Measurements from ENCODE around the gene SCGB3A2.

Gene SCGB3A2

DNA sequence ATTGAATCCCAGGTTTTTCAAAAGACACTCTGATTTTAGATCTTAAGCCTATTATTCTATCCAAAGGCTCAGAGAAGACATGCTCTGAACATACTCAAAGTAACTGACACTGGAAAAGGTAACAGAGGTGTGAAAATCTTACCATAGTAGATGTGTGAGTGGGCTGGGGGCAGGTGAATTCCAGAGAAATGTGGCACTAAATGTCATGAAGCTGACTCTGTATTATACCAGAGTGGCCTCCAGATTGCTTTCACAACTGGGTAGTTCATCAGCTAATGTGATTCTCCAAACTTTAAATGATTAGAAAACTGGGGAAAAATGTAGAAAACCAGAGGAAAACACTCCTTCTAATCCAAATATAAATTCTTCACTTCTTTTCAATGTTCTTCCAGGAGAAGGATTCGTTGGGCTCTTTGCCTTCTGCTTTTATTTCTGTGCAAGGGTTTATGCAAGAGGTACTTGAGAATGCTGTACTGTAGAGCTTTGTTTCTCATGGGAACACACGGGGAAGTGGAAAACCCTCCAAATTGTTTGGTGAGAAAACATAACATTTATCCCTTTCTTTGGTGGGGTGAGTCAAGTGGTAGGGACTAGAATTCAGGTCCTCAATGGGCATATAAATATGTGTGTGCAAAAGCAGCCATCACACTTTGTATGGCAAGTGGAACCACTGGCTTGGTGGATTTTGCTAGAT lies at the start of gene SCGB3A2:
Gene SCGB3A2 (plus strand): TSS at position 646 of the 694 bp plus-strand sequence. CDS start 93 bp downstream, outside the sequence.
- DNase-seq = no peak

DNA sequence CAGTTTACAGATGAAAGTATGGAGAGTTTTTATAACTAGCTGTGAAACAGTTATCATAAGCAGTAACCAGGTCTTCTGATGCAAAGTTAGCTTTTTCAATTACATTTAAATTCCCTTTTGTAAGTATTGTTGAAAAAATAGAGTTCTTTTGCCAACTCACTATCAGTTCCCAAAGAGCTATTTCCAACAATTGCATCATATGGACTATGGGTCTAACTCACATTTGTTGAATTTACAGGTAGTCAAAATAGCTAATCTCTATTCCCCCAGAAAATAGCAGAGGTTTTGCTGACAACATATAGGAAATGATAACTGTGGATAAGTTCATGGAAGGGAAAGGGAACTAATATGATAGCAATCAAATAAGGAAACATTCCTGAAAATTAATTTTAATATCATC lies 48.5 kb upstream of the SCGB3A2 start:
- DNase-seq = no peak

GRCh38 chr5:147831465-147831864 lies 47.0 kb upstream of the SCGB3A2 start, which contains the start of gene SPINK1:
Gene SPINK1, minus strand, starts transcription at chr5:147831671. Its CDS starts 94 bp downstream, at chr5:147831577.
- DNase-seq = no peak

DNA sequence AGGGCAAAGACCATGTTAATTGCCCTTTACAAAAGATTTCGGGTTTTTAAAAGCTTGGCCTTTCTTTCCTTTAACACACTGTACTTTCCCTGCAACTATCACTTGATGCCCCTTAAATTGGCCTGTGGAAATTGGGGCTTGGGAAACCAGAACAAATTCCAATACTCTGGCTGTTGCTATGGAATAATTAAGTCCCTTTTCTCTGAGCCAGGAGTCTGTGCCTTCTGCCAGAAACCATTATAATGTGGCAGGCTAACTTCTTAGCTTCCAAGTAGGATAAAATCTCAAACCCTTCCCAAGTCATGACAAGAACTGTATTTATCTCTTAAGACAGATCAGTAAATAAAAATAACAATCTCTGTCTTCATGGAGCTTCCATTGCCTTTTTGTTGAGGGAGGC lies 46.0 kb upstream of the SCGB3A2 start:
- DNase-seq = no peak

GRCh38 chr5:147835386-147835798 lies 43.1 kb upstream of the SCGB3A2 start:
- DNase-seq = no peak

DNA sequence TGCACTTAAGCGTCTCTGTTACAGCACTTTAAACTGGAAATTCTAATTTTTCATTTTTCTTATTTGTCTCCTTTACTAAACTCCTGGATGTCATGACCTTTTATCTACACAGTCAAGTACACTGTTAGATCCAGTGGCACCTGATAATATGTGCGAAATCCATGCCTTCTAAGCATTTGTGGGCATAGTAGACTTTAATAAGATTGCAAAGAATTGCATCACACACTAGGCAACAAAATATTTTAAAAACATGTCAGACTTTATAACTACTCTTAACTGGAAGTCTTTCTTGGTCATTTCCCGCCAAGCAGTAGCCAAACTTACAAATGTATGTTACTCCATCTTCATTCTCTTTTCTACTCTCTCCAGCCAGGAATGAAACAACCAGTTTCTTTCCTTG lies 42.1 kb upstream of the SCGB3A2 start:
- no peak for DNase-seq

- no peak for DNase-seq
These were observed 35.6 kb upstream of the SCGB3A2 start for GRCh38 chr5:147842869-147843268.

DNA sequence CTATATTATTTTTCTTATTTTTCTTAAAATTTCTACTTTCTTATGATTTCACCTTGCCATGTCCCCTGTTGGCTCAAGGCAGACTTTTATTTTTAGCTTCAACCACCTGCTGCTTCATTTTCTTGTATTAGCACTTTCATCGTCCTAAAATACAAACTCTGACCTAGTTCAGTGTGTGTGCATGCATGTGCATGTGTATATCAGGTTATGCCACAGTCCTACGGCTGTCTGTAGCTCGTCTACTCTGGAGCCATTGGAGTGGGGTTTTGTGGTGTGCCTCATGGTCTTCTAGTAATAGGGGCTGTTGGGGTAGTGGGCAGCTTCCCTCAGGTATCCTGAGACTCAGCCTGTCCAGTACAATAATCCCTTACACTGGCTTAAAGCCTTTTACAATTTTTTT lies 33.7 kb upstream of the SCGB3A2 start:
- DNase-seq = no peak

DNA sequence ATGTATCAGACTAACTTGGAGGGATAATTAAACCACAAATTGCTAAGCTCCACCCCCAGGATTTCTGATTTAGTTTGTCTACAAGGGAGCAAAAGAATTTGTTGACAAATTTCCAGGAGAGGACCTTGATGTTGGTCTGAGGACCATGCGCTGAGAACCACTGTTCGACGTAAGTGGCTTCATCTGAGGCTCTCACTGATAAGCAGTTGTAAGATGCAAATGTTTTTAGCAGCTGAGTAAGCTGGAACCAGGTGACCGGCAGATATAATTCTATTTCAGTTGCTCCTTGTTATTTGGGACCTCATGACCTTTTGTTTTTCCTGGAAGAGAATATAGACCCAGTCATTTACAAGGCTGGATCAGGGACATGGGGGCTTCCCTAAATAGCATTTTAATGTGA lies 32.9 kb upstream of the SCGB3A2 start:
- no peak for DNase-seq

DNA sequence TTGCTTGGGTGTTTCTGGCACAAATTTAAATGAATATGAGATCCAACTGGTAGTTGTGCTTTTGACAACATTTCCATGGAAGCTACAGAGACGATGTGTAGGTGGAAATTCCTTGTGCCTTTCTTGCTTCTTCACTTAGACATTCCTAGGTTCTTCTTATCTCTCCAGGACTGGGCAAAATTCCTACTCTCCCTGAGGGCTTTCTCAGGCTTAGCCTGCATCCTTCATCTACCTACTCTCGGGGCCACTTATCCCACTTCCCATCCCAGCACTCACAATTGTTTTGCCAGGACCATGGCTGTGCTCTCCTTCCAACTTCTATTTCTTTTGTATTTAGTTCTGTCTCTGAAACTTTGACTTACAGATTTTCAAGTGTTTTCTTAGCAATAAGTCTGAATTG lies 29.3 kb upstream of the SCGB3A2 start:
- DNase-seq = no peak

DNA sequence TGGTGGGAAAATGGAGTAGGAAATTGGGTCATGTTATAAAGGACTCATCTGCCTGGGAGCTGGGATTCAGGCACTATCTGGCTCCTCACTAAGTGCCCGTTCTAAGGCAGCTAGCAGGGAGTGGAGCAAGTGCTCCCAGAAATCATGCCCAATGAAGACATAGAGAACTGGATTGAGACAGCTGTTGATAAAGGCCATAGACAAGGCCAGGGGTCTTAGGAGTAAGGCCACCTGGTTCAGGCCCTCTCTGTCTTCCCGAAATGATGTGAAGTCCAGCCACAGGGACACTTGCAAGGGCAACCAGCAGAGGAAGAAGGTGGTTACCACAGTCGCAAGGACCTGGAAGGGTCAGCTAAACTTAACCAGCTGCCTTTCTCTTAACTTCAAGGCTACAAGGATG lies 26.9 kb upstream of the SCGB3A2 start:
- no peak for DNase-seq

DNA sequence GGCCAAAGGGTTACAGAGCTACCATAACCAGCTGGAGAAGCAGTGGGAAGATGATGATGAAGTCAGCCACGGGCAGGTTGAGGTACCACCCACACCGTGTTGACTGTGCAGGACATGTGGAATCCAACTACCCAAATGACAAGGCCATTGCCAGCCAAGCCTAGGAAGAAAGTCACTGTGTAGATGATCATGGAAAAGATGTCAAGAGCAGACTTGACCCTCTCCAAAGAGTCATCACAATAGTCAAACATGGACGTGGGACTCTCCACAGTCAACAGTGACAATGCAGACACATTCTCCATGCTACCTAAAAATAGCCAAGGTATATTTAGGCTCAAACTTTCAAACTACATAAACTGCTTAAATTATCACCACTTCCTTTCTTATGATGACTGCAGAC lies 26.1 kb upstream of the SCGB3A2 start:
- no peak for DNase-seq

- no peak for DNase-seq
These were observed 25.0 kb upstream of the SCGB3A2 start for GRCh38 chr5:147853372-147853987.

GRCh38 chr5:147854331-147854730 lies 24.2 kb upstream of the SCGB3A2 start:
- DNase-seq = no peak

DNA sequence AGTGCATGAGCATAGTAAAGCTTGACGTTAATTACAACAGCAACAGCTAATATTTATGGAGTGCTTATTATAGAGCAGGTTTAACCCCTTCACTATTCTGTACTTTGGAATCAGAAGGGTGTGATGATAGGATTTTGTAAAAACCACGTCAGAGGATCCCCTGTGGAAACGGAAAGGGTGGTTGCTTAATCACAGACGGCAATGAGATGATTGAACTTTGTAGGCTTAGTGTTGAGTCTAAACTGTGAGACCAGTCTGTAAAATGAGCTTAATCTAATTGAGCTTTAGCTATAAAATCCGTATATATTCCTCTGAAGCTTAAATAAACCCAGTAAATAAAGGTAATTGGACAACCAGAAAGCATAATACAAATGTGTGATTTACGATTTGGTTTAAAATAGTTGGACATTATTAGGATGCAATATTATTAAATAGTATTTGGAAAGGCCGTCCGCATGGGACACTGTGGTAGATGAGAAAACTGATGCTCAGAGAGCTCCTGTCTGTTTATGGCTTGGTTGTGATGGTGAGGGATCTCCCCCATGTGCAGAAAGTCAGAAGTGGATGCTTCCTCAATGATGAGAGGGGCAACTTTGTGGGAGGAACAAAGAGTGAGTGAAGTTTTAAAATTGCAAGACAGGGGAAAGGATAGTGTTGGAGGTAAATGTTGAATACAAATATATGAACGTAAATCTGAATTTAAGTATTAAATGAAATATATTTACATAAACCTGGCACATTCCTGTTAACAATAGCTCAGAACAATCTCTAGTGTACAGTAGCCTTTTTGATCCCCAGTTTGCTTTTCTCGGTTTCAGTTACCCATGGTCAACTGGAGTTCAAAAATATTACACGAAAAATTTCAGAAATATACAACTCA lies 23.4 kb upstream of the SCGB3A2 start:
- DNase-seq = no peak

DNA sequence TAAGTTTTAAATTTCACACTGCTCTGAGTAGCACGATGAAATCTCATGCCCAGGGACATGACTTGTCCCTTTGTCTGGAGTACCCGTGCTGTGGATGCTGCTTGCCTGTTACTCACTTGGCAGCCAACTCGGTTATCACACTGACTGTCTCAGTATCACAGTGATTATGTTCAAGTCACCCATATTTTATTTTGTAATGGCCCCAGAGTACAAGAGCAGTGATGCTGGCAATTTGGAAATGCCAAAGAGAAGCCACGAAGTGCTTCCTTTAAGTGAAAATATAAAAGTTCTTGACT lies 22.8 kb upstream of the SCGB3A2 start:
- no peak for DNase-seq

DNA sequence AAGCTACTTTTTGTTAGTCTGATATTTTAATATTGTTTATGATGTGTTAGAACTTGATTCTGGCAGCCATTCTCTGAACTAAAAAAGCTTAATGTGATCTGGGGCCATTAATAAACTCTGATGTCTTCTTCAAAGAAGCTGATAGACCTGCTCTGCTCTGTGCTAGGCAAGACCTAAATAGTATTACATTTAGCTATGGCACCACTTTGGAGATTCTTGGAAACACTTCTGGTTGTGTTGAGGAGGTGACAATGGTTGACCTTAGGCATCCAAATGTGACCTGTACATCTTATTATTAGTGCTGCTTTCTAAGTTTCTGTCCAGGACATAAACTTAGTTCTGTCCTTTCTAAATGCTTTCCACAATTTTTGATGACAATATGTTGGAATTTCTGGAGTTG lies 21.7 kb upstream of the SCGB3A2 start:
- DNase-seq = no peak

DNA sequence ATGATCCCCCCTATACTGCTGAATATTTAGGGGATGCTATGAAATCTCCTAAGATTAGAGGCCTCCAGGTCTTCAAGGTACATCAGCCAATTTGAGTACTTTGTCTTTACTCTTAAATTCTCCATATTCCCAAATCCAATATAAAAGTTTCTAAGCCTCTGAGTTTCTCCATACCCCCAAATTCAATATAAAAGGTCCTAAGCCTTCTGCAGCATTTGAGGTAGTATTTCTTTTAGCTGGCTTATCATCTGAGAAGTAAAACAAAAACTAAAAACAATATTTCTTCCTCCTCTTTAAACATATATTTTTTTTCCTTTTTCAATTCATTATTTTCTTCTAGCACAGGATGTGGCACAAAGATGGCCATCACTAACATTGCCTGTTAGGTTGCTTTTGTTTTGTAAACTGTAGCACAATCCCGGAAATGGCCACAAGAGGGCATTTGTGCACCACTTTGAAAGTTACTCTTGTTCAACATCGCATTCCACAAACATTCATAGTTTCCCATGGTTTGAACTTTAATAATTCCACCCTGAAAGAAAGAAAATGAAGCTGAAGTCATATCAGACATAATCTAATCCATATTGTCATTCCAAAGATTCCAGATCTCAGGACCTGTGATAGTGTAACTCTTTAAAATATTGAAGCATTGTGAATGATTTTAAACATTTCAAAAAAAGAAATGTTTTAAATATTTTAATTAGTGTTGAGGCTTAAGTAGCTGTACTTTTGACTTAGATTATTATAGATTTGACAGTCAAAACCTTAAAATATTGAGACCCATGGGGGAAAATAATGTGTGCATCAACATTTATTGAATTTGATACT lies 21.0 kb upstream of the SCGB3A2 start:
- peak; percentile 14 for DNase-seq

- DNase-seq = no peak
These were observed 19.9 kb upstream of the SCGB3A2 start for GRCh38 chr5:147858565-147858964.

DNA sequence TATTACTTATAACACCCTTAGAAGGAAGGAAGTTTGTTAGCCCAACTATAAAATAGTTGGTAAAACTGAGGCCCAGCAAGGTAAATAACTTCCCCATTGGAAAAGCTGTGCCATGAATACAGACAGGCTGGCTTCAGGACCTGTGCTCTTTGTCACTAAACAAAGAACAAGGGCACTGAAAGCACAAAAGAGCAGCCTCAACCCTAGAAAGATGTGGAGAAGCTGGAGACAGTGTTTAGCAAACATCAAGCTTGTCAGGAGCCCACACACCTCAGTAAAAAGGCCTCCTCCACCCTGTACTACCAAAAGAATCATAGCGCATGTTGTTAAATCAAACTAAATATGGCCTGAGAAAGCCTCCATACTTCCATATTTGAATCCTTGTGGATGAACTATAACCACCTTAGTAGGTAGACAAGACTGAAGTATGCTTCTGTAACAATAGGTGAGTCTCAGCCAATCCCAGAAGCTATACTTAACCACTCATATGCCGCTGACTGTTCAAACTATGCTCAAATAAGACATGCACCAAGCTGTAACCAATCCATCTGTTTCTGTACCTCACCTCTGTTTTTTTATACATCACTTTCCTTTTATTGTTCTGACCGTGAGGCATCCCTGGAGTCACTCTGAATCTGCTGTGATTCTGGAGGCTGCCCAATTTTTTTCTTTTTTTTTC lies 18.4 kb upstream of the SCGB3A2 start:
- no peak for DNase-seq

DNA sequence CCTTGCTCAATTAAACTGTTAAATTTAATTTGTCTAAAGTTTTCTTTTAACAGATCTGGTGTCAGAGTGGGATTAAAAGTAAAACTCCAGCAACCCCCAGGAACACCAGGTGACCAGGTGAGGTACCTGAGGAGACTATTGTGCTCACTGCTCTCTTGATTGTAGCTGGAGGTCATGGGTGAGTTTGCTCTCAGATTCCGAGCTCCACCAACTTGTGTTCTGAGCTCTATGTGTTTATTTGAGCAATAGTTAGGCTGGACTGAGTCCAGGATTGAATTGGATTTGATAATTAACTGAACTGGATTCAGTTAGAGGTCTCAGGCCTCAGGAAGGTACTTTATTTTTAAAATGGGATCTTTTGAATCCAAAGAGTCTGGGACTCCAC lies 17.9 kb upstream of the SCGB3A2 start:
- no peak for DNase-seq

DNA sequence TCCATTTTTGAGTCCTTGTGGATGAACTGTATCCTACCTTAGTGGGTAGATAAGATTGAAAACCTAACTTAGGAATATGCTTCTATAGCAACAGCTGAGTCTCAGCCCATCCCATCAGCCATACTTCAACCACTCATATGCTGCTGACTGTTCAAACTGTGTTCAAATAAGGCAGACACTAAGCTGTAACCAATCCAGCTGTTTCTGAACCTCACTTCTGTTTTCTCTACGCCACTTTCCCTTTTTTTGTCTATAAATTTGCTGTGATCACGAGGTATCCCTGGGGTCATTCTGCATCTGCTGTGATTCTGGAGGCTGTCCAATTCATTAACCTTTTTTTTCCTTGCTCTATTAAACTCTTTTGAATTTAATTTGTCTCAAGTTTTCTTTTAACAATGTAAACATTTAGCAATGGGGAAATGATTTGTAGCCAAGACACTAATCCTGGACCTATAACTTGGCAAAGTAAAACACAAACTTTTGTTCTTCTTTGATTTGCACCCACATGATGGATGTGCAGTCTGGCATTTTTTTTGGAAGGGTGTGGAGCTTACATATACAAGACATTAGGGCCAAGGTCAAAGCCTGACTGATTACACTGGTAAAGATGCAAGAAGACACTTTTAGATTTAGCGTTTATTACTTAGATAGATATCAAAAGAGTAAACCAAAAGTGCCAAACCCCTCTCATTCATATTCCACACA lies 14.9 kb upstream of the SCGB3A2 start:
- DNase-seq = no peak

Measured in activated naive CD4-positive, alpha-beta T cell treated with anti-CD3 and anti-CD28 coated beads, Interleukin-2, amount 50 U/mL, for 16 hours (primary cell).